ENCODE results near the gene TPM3. TPM values are rescaled to one million over a fixed set of nuclear protein-coding genes. Genes with fewer than 3 reads are reported as not detected.

TPM3 gene
- total RNA-seq, 1 experiment from 2014 or later: 545 TPM

DNA sequence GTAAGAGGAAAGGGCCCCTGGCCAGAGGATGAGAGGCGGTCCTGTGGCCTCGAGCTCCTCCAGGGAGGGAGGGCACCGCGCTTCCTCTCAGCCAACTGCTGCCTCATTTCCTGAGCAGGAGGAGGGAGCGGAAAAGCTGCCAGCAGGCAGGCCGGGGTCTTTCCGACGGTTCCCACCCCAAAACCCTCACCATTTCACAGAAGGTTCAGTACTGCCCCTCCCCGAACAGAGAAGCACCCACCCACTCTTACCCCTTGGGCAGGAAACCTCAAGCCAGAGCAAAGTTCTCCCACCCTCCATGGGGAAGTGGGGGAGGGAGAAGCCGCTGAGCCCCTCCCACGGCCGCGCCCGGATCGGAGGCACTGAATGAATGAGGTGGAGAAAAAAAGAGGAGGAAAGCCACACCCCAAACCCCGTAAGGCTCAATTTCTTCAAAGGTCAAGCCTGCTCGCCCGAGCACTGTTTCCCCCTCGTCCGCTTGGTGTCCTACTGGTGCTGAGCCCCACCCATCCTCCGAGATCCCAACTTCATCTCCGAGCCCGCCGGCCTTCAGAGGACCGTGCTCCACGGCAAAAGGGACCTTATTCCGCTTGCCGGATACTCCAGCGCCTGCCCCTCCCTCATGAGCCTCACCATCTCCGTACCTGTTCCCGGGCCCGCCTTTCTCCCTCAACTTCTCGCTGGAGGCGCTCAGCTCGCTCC lies 9.4 kb downstream of the TPM3 start:
- Histone ChIP-seq H3K27me3 (ENCODE audit: control insufficient read depth, insufficient read depth, low read length) (no peaks in the 10 kb centered on the region), H3K4me3 (ENCODE audit: low read depth in 2 of 2, low read length in 2 of 2) (peak overlapping the region; percentile 86 to 92), H3K9me3 (ENCODE audit: control insufficient read depth, insufficient read depth, low read depth, low read length) (no peaks in the 10 kb centered on the region), H3K4me1 (ENCODE audit: control insufficient read depth, insufficient read depth, low read length) (peaks cover 40% of the 10 kb centered on the region), H3K27ac (ENCODE audit: low read length) (peak overlapping the region; percentile 93), H3K36me3 (ENCODE audit: control insufficient read depth, insufficient read depth, low read length) (peaks cover 17% of the 10 kb centered on the region)
- ChIA-PET POLR2A (interaction anchor here (0.5 kb wide), 1 partner anchor 9 kb away, joined by 3 read pairs; no protein-coding TSS in a partner anchor), CTCF (no interaction called here)
- peak; percentile 75 for ATAC-seq
- DNase-seq (ENCODE audit: low read depth, low spot score): no peak
- TF ChIP-seq TCF7L2 (IDR thresholded peaks at IDR 0.05; ENCODE audit: low read depth, low read length): no peak
- TF ChIP-seq POLR2AphosphoS5 (IDR thresholded peaks at IDR 0.05; ENCODE audit: low read depth, low read length): no peak; the same call in 1 of the 2 replicates
- no peak for TF ChIP-seq SIN3A (IDR thresholded peaks at IDR 0.05; ENCODE audit: borderline replicate concordance, insufficient read depth, low read depth, low read length)
- no peak for TF ChIP-seq REST (IDR thresholded peaks at IDR 0.05; ENCODE audit: insufficient read depth in 1 of 2, low read depth in 2 of 2, low read length in 1 of 2)
- TF ChIP-seq, protein P1, sequence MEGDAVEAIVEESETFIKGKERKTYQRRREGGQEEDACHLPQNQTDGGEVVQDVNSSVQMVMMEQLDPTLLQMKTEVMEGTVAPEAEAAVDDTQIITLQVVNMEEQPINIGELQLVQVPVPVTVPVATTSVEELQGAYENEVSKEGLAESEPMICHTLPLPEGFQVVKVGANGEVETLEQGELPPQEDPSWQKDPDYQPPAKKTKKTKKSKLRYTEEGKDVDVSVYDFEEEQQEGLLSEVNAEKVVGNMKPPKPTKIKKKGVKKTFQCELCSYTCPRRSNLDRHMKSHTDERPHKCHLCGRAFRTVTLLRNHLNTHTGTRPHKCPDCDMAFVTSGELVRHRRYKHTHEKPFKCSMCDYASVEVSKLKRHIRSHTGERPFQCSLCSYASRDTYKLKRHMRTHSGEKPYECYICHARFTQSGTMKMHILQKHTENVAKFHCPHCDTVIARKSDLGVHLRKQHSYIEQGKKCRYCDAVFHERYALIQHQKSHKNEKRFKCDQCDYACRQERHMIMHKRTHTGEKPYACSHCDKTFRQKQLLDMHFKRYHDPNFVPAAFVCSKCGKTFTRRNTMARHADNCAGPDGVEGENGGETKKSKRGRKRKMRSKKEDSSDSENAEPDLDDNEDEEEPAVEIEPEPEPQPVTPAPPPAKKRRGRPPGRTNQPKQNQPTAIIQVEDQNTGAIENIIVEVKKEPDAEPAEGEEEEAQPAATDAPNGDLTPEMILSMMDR (IDR thresholded peaks at IDR 0.05): no peak
- in situ Hi-C loops (cut with HindIII; ENCODE audit: low pct_unique_long_range_greater_than_20kb, low sequenced_read_pairs): no loop called here
- intact Hi-C loops (cut with micrococcal nuclease; ENCODE audit: unreplicated experiment): no loop called here
- no TSS peak for BruUV-seq (replicated peaks)

DNA sequence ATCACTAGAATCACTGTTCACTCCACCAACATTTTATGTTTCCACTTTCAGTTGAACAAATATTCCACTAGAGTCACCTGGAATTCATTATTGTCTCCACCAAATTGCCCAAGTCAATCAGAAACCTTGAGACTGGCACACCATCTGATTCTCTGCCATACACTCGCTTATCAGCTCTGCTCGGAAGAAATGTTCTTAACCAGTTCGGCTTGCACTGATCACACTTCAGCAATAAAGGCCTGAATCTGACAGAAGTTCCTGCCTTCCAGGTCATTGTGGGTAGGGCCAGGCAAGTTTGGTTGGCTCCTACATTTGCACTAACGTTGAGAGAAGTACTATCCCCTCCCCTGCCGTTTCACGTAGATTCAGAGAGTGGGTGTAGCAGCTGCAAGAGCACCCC lies 10.0 kb downstream of the TPM3 start:
- TF ChIP-seq POLR2AphosphoS5 (IDR thresholded peaks at IDR 0.05; ENCODE audit: low read depth, low read length) (no peak), TCF7L2 (IDR thresholded peaks at IDR 0.05; ENCODE audit: low read depth, low read length) (no peak), SIN3A (IDR thresholded peaks at IDR 0.05; ENCODE audit: borderline replicate concordance, insufficient read depth, low read depth, low read length) (peak; percentile 59; the same call in 1 of the 2 replicates), REST (IDR thresholded peaks at IDR 0.05; ENCODE audit: insufficient read depth in 1 of 2, low read depth in 2 of 2, low read length in 1 of 2) (no peak)
- TF ChIP-seq, protein P1 (IDR thresholded peaks at IDR 0.05): no peak
- ChIA-PET CTCF (no interaction called here), POLR2A (interaction anchor here (0.5 kb wide), 1 partner anchor 8 kb away, joined by 3 read pairs; no protein-coding TSS in a partner anchor)
- intact Hi-C loops (cut with micrococcal nuclease; ENCODE audit: unreplicated experiment): no loop called here
- in situ Hi-C loops (cut with HindIII; ENCODE audit: low pct_unique_long_range_greater_than_20kb, low sequenced_read_pairs): no loop called here
- H3K27ac ChIP-seq (ENCODE audit: low read length): peak overlapping the region; percentile 93
- DNase-seq (ENCODE audit: low read depth, low spot score) (no peak), ATAC-seq (no peak)
- H3K27me3 ChIP-seq (ENCODE audit: control insufficient read depth, insufficient read depth, low read length): no peaks in the 10 kb centered on the region
- peaks cover 40% of the 10 kb centered on the region for H3K4me1 ChIP-seq (ENCODE audit: control insufficient read depth, insufficient read depth, low read length)
- H3K36me3 ChIP-seq (ENCODE audit: control insufficient read depth, insufficient read depth, low read length): peaks cover 17% of the 10 kb centered on the region
- peak overlapping the region; percentile 86 to 92 for H3K4me3 ChIP-seq (ENCODE audit: low read depth in 2 of 2, low read length in 2 of 2)
- no TSS peak for BruUV-seq (replicated peaks)
- H3K9me3 ChIP-seq (ENCODE audit: control insufficient read depth, insufficient read depth, low read depth, low read length): no peaks in the 10 kb centered on the region
